Sigmoid colon (tissue), 7 donors: ENCODE measurements around the gene TP53I3. TPM values are rescaled to one million over a fixed set of nuclear protein-coding genes. Genes with fewer than 3 reads are reported as not detected.

Experiments used
- DNase-seq: peaks from one replicate; pipeline ENCODE4 v3.0.0-alpha.2; 2019
- H3K27ac ChIP-seq, 4 donors: fragments of 200-600 bp; sonication (generic); one replicate each; pipeline ENCODE4 v1.5.1; 2016 to 2019; ENCODE audit warnings: mild to moderate bottlenecking in 1 of 4
- H3K27me3 ChIP-seq, 3 donors: fragments of 200-600 bp; sonication (generic); one replicate each; pipeline ENCODE4 v1.5.1; 2019; ENCODE audit warnings: mild to moderate bottlenecking in 1 of 3
- H3K36me3 ChIP-seq, 4 donors: fragments of 200-600 bp; sonication (generic); one replicate each; pipeline ENCODE4 v1.5.1; 2016 to 2019
- H3K4me1 ChIP-seq, 4 donors: fragments of 200-600 bp; sonication (generic); one replicate each; pipeline ENCODE4 v1.5.1; 2017 to 2019
- H3K4me3 ChIP-seq, 4 donors: fragments of 200-600 bp; sonication (generic); one replicate each; pipeline ENCODE4 v1.5.1; 2017 to 2019; ENCODE audit warnings: mild to moderate bottlenecking in 2 of 4, moderate library complexity in 1 of 4
- H3K9me3 ChIP-seq, 4 donors: fragments of 200-600 bp in 3 of 4; sonication (generic) in 3 of 4; one replicate each; pipeline versions ENCODE4 v1.5.1 to v1.6.1; 2013 to 2019
- EP300 ChIP-seq, 4 donors: sonication (generic); formaldehyde crosslinking; IDR thresholded peaks; one replicate each; pipeline ENCODE4 v1.6.1; 2017; ENCODE audit warnings: antibody characterized with exemption in 4 of 4
- POLR2A ChIP-seq, 2 donors: fragments of 450-650 bp; IDR thresholded peaks; one replicate each; pipeline ENCODE4 v1.6.1; 2016; ENCODE audit warnings: antibody characterized with exemption in 2 of 2, mild to moderate bottlenecking in 2 of 2, moderate library complexity in 2 of 2
- POLR2AphosphoS5 ChIP-seq, 4 donors: sonication (generic); formaldehyde crosslinking; IDR thresholded peaks; one replicate each; pipeline ENCODE4 v1.6.1; 2017; ENCODE audit warnings: antibody characterized with exemption in 4 of 4
- WGBS, 2 donors: extraction: QIAGEN DNeasy Blood & Tissue Kit; methylation state at CpG; one replicate each; pipeline ENCODE4 v1.1.7; 2013; 5-methylcytosine and 5-hydroxymethylcytosine counted together
- intact Hi-C: fragments of 100-400 bp; cut with DNase I; formaldehyde crosslinking; loops from one replicate; pipeline ENCODE4 v1.15.1; 2023
- polyA plus RNA-seq, 3 donors: library from polyadenylated mRNA; stranded (reverse); fragments of 200-250 nt; gene quantifications; one replicate each; pipeline ENCODE4 v1.2.3, GENCODE V29; 2013
- total RNA-seq, 4 donors: library from RNA; depleted of rRNA; stranded (reverse); fragments of >200 nt; gene quantifications; one replicate each; pipeline ENCODE4 v1.1.0, GENCODE V29; 2016
- TF ChIP-seq, protein P1 (sequence below), 4 experiments: fragments of 450-650 bp in 3 of 4; fragments of 200-600 bp in 1 of 4; IDR thresholded peaks; one replicate each; pipeline ENCODE4 v1.5.1; 2016 to 2019; ENCODE audit warnings: antibody characterized with exemption in 4 of 4, mild to moderate bottlenecking in 3 of 4, moderate library complexity in 2 of 4
- donor health status: healthy with polysubstance abuse.
- donor health status: Bipolar disorder and iron deficiency.
- donor health status: healthy.

TP53I3 gene
- total and polyA plus RNA-seq, 7 donors = 3.6 to 144 (median 27.7) TPM

DNA sequence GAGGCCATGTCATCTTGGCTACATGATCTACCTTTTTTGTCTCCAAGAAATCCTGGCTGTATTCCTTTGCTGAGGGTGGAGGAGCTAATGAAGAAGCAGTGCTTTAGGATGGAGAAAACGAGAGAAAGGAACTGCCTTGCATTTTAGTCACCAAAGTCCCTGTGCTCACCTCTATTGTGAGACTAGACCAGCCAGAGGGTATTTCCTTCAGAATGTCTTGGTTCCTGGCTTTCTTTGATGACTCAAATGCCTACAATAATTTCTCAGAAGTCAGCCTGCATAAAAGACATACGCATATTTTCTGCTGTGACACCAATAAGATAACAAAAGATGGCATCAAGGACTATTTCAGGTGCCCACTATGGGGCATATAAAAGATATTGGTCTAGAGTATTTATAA is 19.3 kb downstream of the TP53I3 start:
- TF ChIP-seq POLR2A (IDR thresholded peaks at IDR 0.05) = no peak
- TF ChIP-seq, protein P1, sequence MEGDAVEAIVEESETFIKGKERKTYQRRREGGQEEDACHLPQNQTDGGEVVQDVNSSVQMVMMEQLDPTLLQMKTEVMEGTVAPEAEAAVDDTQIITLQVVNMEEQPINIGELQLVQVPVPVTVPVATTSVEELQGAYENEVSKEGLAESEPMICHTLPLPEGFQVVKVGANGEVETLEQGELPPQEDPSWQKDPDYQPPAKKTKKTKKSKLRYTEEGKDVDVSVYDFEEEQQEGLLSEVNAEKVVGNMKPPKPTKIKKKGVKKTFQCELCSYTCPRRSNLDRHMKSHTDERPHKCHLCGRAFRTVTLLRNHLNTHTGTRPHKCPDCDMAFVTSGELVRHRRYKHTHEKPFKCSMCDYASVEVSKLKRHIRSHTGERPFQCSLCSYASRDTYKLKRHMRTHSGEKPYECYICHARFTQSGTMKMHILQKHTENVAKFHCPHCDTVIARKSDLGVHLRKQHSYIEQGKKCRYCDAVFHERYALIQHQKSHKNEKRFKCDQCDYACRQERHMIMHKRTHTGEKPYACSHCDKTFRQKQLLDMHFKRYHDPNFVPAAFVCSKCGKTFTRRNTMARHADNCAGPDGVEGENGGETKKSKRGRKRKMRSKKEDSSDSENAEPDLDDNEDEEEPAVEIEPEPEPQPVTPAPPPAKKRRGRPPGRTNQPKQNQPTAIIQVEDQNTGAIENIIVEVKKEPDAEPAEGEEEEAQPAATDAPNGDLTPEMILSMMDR (IDR thresholded peaks at IDR 0.05) = no peak
- TF ChIP-seq EP300 (IDR thresholded peaks at IDR 0.05) = no peak
- no peak for TF ChIP-seq POLR2AphosphoS5 (IDR thresholded peaks at IDR 0.05)
- WGBS, 2 donors = 78 to 82% methylated on average over 2 of the region's 2 CpGs
- DNase-seq = no peak
- intact Hi-C loops = no loop called here
- Histone ChIP-seq H3K9me3 (no peaks in the 10 kb centered on the region), H3K36me3 (peaks cover 5 to 50% (median 11%) of the 10 kb centered on the region in 4 donors), H3K4me3 (no peak overlapping the region), H3K27me3 (no peaks in the 10 kb centered on the region), H3K4me1 (no peaks in the 10 kb centered on the region), H3K27ac (no peak overlapping the region)

DNA sequence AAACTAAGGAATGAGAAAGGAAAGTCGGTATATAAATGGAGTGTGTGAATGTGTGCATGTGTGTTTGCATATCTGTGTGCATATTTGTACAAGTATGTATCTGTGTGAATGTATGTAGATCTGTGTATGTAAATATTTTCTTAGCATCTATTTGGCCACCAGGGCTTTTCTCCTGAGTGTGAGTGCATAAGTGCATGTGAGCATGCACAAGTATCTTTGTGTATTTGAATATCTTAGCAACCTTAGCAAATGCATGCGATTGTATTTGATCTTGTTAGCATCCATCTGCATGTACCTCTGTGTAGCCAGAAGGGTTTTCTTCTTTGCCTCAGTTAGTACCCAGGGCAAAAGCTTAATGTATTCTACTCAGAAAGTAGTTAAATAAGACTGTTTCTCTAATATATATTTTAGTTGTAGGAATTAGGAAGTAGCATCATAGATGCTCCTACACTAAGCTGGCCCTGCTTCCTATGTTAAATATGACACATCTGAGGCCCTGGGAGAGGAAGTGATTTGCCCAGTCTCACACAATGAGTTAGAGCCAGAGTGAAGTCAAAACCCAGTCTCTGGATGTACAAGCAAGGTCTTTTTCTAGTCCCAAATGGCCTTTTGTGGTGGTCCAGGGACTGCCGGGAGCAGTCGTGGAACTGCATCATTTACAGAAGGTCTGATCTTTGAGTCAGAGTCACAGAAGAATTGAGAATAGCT is 25.9 kb downstream of the TP53I3 start:
- Histone ChIP-seq H3K27me3 (no peaks in the 10 kb centered on the region), H3K4me1 (no peaks in the 10 kb centered on the region), H3K9me3 (no peaks in the 10 kb centered on the region), H3K4me3 (no peak overlapping the region), H3K36me3 (no peaks in the 10 kb centered on the region), H3K27ac (no peak overlapping the region)
- TF ChIP-seq POLR2AphosphoS5 (IDR thresholded peaks at IDR 0.05) = no peak
- TF ChIP-seq, protein P1 (IDR thresholded peaks at IDR 0.05) = no peak
- no peak for TF ChIP-seq POLR2A (IDR thresholded peaks at IDR 0.05)
- no peak for TF ChIP-seq EP300 (IDR thresholded peaks at IDR 0.05)
- intact Hi-C loops = no loop called here
- 79 to 90% methylated on average over 4 of the region's 4 CpGs for WGBS, 2 donors
- DNase-seq = no peak

DNA sequence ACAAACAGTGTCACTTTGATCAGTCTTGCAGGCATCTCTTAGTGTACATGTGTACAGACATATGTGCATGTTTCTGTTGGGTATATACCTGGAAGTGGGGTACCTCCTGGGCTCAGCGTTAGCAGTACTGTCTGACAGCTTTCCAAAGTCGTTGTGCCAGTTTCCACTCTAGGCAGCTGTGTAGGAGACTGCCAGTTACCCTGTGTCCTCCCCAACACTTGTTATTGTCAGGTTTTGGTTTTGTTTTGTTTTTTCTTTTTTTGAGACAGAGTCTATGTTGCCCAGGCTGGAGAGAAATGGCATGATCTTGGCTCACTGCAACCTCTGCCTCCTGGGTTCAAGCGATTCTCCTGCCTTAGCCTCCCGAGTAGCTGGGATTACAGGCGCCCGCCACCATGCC is 28.9 kb downstream of the TP53I3 start:
- Histone ChIP-seq H3K4me3 (no peak overlapping the region), H3K9me3 (no peaks in the 10 kb centered on the region), H3K36me3 (no peaks in the 10 kb centered on the region), H3K4me1 (peaks cover 0 to under 1% (median 0%) of the 10 kb centered on the region in 4 donors), H3K27ac (no peak overlapping the region), H3K27me3 (no peaks in the 10 kb centered on the region)
- no peak for TF ChIP-seq POLR2AphosphoS5 (IDR thresholded peaks at IDR 0.05)
- TF ChIP-seq POLR2A (IDR thresholded peaks at IDR 0.05) = no peak
- TF ChIP-seq, protein P1 (IDR thresholded peaks at IDR 0.05) = no peak
- no peak for TF ChIP-seq EP300 (IDR thresholded peaks at IDR 0.05)
- no peak for DNase-seq
- 88 to 89% methylated on average over 6 of the region's 6 CpGs for WGBS, 2 donors
- intact Hi-C loops = no loop called here

DNA sequence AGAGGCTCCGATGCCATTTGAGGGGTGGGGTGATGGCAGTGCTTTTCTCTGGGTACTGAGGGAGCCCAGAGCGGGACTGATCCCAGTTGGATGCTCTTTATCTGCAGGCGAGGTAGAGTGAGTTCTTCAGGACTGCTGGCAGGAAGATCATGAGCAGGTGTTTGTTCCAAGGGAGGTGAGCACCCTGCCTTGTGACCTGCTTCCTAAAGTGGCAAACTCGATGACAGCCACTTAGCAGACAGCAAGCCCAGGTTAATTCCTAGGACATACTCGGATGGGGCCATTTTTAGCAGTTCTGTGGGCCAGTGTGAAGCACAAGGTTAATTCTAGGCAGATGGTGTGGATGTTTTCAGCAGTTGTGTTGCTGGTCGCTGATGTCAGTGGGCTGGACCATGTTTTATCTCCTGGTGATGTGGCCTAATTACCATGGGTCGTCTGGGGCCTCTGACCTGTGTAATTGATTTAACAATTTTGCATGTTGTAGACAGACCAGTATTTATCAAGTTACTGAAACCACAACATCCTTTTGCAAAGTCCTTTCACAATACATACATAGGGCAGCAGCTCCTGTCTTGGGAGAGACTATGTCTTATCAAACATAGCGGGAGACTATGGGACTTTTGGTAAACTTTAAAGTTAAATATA is 30.1 kb downstream of the TP53I3 start:
- Histone ChIP-seq H3K9me3 (no peaks in the 10 kb centered on the region), H3K4me1 (peaks cover 0 to 13% (median 5%) of the 10 kb centered on the region in 4 donors), H3K4me3 (no peak overlapping the region), H3K36me3 (no peaks in the 10 kb centered on the region), H3K27me3 (no peaks in the 10 kb centered on the region), H3K27ac (no peak overlapping the region)
- WGBS, 2 donors = 76 to 83% methylated on average over 8 of the region's 8 CpGs
- intact Hi-C loops = no loop called here
- DNase-seq = no peak
- TF ChIP-seq, protein P1 (IDR thresholded peaks at IDR 0.05) = no peak
- TF ChIP-seq POLR2AphosphoS5 (IDR thresholded peaks at IDR 0.05) (no peak), EP300 (IDR thresholded peaks at IDR 0.05) (no peak), POLR2A (IDR thresholded peaks at IDR 0.05) (no peak)
